Hepatocyte (in vitro differentiated cells): ENCODE data around the gene FAM162A.

ENCODE experiments used
- EZH2 ChIP-seq: fragments of 200-600 bp; sonication (generic); IDR thresholded peaks from 2 replicates; pipeline ENCODE4 v1.6.1; 2016; ENCODE audit warnings: antibody characterized with exemption, mild to moderate bottlenecking, borderline replicate concordance
- TF ChIP-seq, protein P1 (sequence below): fragments of 200-600 bp; sonication (generic); IDR thresholded peaks from 2 replicates; pipeline ENCODE4 v1.5.1; 2016; ENCODE audit warnings: antibody characterized with exemption, mild to moderate bottlenecking; ENCODE audit not compliant: poor library complexity

DNA sequence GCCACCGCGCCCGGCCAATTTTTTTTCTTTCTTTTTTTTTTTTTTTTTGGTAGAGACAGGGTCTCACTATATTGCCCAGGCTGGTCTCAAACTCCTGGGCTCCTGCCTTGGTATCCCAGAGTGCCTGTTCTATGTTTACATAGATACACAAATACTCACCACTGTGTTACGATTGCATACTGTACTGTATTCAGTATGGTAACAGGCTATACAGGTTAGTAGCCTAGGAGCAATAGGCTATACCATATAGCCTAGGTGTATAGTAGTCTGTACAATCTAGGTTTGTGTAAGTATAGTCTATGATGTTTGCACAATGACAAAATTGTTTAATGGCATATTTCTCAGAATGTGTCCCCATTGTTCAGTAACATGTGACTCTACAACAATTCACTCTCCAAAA lies 32.4 kb upstream of the FAM162A start:
- TF ChIP-seq, protein P1, sequence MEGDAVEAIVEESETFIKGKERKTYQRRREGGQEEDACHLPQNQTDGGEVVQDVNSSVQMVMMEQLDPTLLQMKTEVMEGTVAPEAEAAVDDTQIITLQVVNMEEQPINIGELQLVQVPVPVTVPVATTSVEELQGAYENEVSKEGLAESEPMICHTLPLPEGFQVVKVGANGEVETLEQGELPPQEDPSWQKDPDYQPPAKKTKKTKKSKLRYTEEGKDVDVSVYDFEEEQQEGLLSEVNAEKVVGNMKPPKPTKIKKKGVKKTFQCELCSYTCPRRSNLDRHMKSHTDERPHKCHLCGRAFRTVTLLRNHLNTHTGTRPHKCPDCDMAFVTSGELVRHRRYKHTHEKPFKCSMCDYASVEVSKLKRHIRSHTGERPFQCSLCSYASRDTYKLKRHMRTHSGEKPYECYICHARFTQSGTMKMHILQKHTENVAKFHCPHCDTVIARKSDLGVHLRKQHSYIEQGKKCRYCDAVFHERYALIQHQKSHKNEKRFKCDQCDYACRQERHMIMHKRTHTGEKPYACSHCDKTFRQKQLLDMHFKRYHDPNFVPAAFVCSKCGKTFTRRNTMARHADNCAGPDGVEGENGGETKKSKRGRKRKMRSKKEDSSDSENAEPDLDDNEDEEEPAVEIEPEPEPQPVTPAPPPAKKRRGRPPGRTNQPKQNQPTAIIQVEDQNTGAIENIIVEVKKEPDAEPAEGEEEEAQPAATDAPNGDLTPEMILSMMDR: no peak
- TF ChIP-seq EZH2: no peak
